ENCODE measurements around the gene AMT. TPM values are rescaled to one million over a fixed set of nuclear protein-coding genes. Genes with fewer than 3 reads are reported as not detected.

Gene AMT
- total RNA-seq, 2 donors from 2014 or later: 44.4 to 51.7 TPM

DNA sequence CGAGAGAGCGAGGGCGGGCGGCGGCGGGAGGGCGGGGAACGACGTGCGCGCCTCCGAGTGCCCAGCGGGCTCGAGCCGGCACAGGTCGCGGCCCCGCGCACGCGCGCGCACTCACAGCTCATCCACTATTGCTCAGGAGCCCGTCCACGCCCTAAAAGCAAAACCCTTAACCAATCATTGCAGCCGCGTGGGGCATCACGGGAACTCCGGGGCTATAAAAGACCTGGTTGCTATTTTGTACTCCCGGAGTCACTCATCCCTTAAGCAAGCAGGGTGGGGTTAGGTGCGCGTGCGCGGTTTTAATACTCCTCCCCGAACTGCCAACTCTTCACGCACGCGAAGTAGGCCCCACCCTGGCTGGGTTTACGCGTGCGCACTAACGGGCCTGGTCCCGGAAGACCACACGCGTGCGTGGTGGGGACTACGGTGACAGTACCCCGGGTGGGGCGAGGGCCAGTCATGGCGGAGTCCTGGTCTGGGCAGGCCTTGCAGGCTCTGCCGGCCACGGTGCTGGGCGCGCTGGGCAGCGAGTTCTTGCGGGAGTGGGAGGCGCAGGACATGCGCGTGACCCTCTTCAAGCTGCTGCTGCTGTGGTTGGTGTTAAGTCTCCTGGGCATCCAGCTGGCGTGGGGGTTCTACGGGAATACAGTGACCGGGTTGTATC lies 10.2 kb downstream of the AMT start, which contains the start of the genes RHOA and TCTA:
TSS of gene RHOA (minus strand) at position 9 of the 664 bp plus-strand sequence. CDS start 36,387 bp downstream, outside the sequence.
TSS of gene TCTA (plus strand) at position 456 of the 664 bp plus-strand sequence. CDS start at position 460, 4 bp downstream.
- H3K27ac ChIP-seq (ENCODE audit: low read depth, low read length): peak within 1 kb of the TSS; percentile 90

DNA sequence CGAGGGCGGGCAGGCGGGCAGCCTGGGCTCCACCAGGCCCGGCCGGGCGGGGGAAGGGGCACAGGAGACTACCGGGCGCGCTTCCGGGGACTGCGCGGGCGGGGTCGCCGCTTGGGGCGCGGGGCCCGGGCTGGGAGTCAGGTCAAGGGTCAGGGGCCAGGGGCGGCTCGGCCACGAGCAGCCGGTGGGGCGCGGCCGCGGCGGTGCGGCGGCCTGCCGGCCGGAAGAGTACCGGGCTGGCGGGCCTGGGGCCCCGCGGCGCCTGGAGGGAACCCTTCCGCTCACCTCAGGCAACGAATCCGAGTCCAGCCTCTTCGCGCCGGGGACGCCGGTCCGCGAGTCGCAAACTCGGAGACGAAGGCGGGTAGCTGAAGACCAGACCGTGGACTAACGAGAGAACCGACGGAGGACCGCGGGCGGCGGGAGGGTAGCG lies 10.7 kb downstream of the AMT start:
- Histone ChIP-seq H3K4me1 (ENCODE audit: control insufficient read depth, insufficient read depth, low read length) (peaks cover 7% of the 10 kb centered on the region), H3K9me3 (ENCODE audit: control insufficient read depth, low read length) (no peaks in the 10 kb centered on the region), H3K4me3 (ENCODE audit: low read length) (peak overlapping the region; percentile 96), H3K9ac (ENCODE audit: extremely low read depth, low read length, poor library complexity, severe bottlenecking) (peak overlapping the region; percentile 78), H3K27ac (ENCODE audit: low read depth, low read length) (peak overlapping the region; percentile 90), H3K27me3 (ENCODE audit: control insufficient read depth, insufficient read depth, low read length, poor library complexity, severe bottlenecking) (no peaks in the 10 kb centered on the region), H3K36me3 (ENCODE audit: control insufficient read depth, insufficient read depth, low read length) (peaks cover 6% of the 10 kb centered on the region)
- H3K4me1 Mint-ChIP-seq: peaks cover 23% of the 10 kb centered on the region
- H3K27me3 Mint-ChIP-seq (ENCODE audit: insufficient read depth): no peaks in the 10 kb centered on the region
- H3K36me3 Mint-ChIP-seq (ENCODE audit: low read depth): peaks cover 5% of the 10 kb centered on the region
- WGBS, 2 experiments (ENCODE audit: insufficient coverage in 1 of 2, insufficient read length in 1 of 2): 0% methylated on average over 44 to 59 of the region's 59 CpGs
- DNase-seq: no peak
- H3K9me3 Mint-ChIP-seq: no peaks in the 10 kb centered on the region
- peak overlapping the region; percentile 92 for H3K4me3 Mint-ChIP-seq
- TF ChIP-seq, protein P1, sequence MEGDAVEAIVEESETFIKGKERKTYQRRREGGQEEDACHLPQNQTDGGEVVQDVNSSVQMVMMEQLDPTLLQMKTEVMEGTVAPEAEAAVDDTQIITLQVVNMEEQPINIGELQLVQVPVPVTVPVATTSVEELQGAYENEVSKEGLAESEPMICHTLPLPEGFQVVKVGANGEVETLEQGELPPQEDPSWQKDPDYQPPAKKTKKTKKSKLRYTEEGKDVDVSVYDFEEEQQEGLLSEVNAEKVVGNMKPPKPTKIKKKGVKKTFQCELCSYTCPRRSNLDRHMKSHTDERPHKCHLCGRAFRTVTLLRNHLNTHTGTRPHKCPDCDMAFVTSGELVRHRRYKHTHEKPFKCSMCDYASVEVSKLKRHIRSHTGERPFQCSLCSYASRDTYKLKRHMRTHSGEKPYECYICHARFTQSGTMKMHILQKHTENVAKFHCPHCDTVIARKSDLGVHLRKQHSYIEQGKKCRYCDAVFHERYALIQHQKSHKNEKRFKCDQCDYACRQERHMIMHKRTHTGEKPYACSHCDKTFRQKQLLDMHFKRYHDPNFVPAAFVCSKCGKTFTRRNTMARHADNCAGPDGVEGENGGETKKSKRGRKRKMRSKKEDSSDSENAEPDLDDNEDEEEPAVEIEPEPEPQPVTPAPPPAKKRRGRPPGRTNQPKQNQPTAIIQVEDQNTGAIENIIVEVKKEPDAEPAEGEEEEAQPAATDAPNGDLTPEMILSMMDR (conservative IDR thresholded peaks at IDR 0.05): no peak
- H3K27ac Mint-ChIP-seq: peak overlapping the region; percentile 87

More for the DNA sequence above, 10.2 kb downstream of the AMT start, which contains the start of the genes RHOA and TCTA:
- H3K36me3 Mint-ChIP-seq (ENCODE audit: low read depth): peaks cover 4% of the 10 kb centered on the region
- H3K4me1 Mint-ChIP-seq: peaks cover 23% of the 10 kb centered on the region
- H3K27ac Mint-ChIP-seq: peak within 1 kb of the TSS; percentile 97
- H3K9me3 Mint-ChIP-seq: no peaks in the 10 kb centered on the region
- Histone ChIP-seq H3K4me1 (ENCODE audit: control insufficient read depth, insufficient read depth, low read length) (peaks cover 7% of the 10 kb centered on the region), H3K36me3 (ENCODE audit: control insufficient read depth, insufficient read depth, low read length) (peaks cover 6% of the 10 kb centered on the region), H3K4me3 (ENCODE audit: low read length) (peak within 1 kb of the TSS; percentile 96), H3K9me3 (ENCODE audit: control insufficient read depth, low read length) (no peaks in the 10 kb centered on the region), H3K9ac (ENCODE audit: extremely low read depth, low read length, poor library complexity, severe bottlenecking) (peak within 1 kb of the TSS; percentile 82), H3K27me3 (ENCODE audit: control insufficient read depth, insufficient read depth, low read length, poor library complexity, severe bottlenecking) (no peaks in the 10 kb centered on the region)
- H3K4me3 Mint-ChIP-seq: peak within 1 kb of the TSS; percentile 92
- 2 to 5% methylated on average over 53 to 62 of the region's 62 CpGs for WGBS, 2 experiments (ENCODE audit: insufficient coverage in 1 of 2, insufficient read length in 1 of 2)
- TF ChIP-seq, protein P1 (conservative IDR thresholded peaks at IDR 0.05): no peak
- no peaks in the 10 kb centered on the region for H3K27me3 Mint-ChIP-seq (ENCODE audit: insufficient read depth)
- peak; percentile 99 for DNase-seq

DNA sequence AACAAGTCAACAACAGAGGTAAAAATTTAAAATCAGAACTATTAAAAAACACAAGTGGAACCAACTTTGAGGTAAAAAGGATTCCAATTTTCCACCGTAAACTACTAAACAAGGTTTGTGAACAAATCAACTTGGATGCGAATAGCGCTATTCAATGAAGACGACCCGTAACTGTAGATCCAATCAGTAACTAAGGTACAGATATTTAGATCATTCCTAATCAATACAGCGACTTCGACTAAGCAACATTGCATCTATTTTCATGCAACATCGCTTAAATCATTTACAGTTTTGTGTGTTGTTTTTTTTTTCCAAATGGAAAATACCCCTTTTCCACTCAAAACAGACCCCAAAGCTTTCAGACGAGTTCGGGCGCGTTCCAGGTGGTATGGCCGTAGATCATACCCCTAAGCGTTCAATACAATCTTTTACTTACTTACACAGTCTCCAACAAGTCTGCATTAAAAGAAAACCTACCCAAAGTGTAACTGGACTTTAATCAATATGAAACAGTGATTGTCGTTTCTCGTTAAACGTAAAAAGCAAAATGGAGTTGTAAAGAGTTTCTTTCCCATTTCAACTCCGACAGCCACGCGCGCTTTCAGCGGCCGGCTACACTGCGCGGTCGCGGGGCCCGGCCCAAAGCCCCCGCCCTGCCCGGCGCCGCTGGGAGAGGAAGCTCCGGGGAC lies 11.3 kb downstream of the AMT start:
- peaks cover 8% of the 10 kb centered on the region for H3K36me3 ChIP-seq (ENCODE audit: control insufficient read depth, insufficient read depth, low read length)
- no peaks in the 10 kb centered on the region for H3K27me3 ChIP-seq (ENCODE audit: control insufficient read depth, insufficient read depth, low read length, poor library complexity, severe bottlenecking)
- H3K4me3 ChIP-seq (ENCODE audit: low read length): peak overlapping the region; percentile 96
- H3K4me3 Mint-ChIP-seq: peak overlapping the region; percentile 92
- H3K36me3 Mint-ChIP-seq (ENCODE audit: low read depth): peaks cover 9% of the 10 kb centered on the region
- no peaks in the 10 kb centered on the region for H3K27me3 Mint-ChIP-seq (ENCODE audit: insufficient read depth)
- H3K27ac ChIP-seq (ENCODE audit: low read depth, low read length): peak overlapping the region; percentile 64
- peaks cover 24% of the 10 kb centered on the region for H3K4me1 Mint-ChIP-seq
- DNase-seq: no peak
- H3K4me1 ChIP-seq (ENCODE audit: control insufficient read depth, insufficient read depth, low read length): peaks cover 7% of the 10 kb centered on the region
- WGBS, 2 experiments (ENCODE audit: insufficient coverage in 1 of 2, insufficient read length in 1 of 2): 1 to 3% methylated on average over 13 to 33 of the region's 33 CpGs
- TF ChIP-seq, protein P1 (conservative IDR thresholded peaks at IDR 0.05): no peak
- no peaks in the 10 kb centered on the region for H3K9me3 Mint-ChIP-seq
- H3K9ac ChIP-seq (ENCODE audit: extremely low read depth, low read length, poor library complexity, severe bottlenecking): peak overlapping the region; percentile 78
- no peaks in the 10 kb centered on the region for H3K9me3 ChIP-seq (ENCODE audit: control insufficient read depth, low read length)
- peak overlapping the region; percentile 94 for H3K27ac Mint-ChIP-seq

Data from endodermal cell (in vitro differentiated cells).